ENCODE data around the gene CALM1.
"Not testable (repeated sequence)": the region's sequence is repeated elsewhere in the genome, so short reads cannot be mapped to it uniquely, and the experiment has no call there.

The CALM1 gene

DNA sequence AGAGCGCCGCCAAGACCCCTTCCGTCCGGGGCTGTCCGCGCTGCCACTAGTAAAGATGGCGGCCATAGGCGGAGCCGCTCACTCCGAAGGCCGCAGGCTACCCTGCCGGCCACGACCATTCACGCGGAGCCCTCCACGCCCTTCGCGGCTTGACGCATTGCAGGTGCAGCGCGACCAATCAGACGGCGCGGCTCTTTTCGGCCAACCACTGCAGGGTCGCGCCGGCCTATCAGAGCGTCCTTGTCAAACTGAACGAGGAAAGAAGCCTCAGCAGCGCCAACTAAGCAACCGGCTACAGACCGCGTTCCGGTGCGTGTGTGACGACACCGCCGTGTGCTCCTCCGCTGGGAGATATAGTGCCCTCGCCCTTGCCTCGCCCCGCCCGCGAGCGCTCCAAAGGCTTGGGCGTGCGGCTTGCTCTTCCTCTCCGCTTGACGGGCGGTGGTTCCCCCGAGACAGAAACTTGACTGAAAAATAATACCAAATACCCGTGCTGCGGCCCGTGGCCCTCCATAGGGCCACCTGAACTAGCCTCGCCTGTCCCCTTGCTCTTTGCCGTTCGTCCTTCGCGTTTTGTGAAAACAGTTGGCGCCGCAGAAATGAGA is 13.6 kb upstream of the CALM1 start:
- peak; percentile 76 for DNase-seq (ENCODE audit: insufficient read length, low spot score)
- peak; percentile 90 for FAIRE-seq

DNA sequence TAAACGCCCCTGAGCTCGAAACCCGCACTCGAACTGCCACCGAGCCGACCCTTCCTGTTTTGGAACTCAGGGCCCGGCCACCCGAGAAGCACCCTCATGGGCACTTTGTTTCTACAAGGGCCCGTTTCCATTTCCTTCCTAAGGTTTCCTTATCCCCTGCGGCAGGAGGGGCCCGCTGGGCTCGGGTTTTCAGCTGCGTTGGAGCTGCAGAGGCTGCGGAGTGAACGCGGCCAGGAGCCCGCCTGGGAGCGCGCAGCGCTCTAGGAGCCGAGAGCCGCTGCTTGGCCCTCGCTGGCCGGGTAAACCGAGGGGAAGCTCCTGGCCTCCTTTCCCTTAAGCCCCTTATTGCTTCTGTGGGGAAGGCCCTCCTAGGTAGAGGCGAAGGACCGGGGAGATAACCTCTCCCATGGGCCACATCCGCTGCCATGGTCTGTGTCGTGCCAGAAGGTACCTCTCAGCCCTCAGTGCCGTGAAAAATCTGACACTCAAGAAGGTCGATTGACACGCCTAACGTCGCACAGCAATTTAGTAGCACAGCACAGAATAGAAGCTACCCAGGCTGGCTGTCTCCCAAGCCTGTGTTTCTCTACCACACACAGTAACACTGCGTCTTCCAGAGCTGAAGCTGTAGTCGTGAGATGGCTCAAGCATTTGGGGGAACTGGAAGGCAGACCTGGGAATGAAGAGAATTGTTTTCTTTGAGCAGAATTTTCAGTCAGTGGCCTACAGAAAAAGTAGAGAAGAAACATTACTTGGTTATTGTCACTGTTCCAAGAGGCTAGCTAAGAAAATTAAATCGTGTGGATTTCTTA is 12.9 kb upstream of the CALM1 start:
- no peak for DNase-seq (ENCODE audit: insufficient read length, low spot score)
- FAIRE-seq: peak; percentile 76

DNA sequence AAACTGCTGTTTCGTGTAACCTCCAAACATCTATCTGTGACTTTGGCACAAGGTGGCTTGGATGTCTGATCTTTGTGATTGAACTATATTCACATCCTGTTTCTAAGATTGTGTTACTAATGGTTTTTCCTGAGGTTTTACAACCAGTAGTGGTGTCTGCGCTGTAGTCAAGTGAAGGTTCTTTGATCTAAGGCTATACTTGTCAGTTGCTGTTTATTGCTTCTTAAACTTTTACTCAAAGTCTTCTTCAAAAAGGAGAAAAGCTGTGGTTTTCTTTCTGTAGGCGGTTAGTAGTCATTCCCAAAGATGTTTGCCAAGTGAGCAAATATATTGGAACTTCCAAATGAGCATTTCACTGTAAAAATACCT is 12.3 kb upstream of the CALM1 start:
- FAIRE-seq (no peak), DNase-seq (ENCODE audit: insufficient read length, low spot score) (no peak)

DNA sequence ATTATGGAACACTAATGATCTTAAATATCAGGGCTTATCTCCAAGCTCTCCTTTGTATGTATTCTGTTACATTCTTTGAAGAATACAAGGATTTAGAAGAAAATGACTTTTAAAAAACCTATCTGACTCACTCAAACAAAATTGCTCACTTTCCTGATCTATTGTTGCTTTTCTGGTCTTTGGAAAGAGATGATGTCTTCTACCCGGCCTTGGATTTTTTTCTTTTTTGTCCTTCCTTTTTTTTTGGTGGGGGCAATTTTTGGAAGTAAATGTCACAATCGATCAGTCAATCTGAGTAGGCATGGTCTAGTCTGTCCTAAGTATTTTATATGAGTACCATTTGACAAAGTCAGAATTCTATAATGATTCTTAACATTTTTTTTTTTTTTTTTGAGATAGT is 10.5 kb upstream of the CALM1 start:
- FAIRE-seq: no peak
- DNase-seq (ENCODE audit: insufficient read length, low spot score): no peak

DNA sequence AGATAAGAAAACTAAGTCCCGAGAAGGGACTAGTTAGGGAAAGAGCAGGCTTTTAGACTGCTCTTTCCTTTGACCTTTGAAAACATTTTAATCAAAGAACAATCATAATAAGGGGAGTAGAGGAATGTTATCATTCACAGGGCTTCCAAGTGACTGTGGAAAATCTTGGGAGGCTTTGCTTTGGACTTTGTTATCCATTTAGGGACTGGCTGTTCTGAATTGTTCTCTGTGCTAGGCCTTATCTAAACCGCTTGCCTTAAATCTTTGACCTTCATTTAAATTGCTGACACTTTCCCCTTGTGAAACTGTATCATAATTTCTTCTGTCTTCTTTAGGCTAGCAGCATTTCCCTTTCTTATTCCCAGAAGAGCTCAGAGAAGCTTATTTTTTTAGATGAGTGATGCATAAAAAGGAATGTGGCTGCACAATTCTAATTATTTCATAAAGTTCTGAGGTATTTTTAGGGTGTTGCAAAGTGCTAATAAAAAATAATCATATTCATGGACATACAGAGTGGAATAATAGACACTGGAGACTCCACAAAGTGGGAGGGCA is 9.5 kb upstream of the CALM1 start:
- DNase-seq (ENCODE audit: insufficient read length, low spot score) (no peak), FAIRE-seq (no peak)

DNA sequence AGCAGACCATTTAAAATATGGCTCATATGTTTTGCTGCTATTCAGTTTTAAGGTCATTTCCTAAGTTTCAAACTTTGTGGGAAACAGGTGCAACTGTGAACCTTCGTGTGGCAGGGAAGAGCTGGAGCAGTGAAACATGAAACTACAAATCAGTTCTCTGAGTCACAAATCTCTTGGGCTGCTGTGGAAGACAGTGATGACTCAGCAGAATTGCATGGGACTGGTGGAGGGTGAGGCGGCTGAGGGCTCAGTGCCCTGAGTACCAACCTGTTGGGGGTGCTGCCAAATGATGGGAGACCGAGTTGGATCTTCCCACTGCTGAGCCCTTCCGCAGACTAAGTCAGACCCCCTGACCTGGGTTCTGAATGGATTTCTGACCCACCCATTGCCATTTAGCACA is 8.4 kb upstream of the CALM1 start:
- DNase-seq (ENCODE audit: insufficient read length, low spot score) (no peak), FAIRE-seq (no peak)

DNA sequence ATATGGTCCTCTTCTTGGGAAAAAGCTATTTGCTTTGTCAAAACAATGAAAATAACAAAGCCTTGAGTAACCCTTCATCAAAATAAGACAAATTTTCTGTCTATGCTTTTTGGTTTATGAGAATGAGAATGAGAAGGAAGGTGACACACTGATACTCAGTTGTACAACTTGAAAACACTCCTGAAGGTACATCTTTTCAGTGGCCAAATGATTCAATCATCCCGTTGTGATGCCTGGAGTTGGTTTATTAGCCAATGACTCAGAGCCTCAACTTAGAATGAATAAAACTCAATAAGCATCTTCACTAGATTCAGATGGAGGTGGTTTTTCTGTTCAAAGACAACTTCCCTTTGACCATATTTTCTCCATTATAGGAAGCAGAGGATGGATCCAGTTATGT is 7.8 kb upstream of the CALM1 start:
- no peak for FAIRE-seq
- no peak for DNase-seq (ENCODE audit: insufficient read length, low spot score)

DNA sequence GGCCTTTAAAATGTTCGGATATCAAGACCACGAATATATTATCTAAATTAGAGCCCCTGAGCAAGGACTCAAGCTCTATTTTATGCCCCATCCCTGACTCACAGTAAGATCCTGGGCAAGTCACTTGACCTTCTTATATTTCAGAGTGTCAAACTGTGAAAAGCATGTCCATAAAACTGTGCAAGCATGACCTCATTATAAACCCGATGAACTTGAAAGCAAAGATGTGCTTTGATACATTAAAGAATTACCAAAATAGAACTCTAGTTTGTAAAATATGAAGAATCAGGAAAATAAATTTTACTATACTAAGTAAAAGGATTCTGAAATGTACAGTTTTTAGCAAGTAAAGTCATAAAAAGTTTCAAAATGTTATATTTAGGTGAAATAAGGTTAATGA is 2.9 kb upstream of the CALM1 start:
- FAIRE-seq: no peak
- DNase-seq (ENCODE audit: insufficient read length, low spot score): no peak

DNA sequence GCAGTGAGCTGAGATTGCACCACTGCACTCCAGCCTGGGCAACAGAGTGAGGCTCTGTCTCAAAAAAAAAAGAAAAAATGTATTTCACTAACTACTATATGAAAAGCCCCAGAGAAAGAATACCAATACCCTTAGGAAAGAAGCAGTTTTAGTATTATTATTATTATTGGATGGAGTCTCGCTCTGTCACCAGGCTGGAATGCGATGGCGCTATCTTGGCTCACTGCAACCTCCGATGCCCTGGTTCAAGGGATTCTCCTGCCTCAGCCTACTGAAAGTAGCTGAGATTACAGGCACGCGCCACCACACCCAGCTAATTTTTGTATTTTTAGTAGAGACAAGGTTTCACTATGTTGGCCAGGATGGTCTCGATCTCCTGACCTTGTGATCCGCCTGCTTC is 2.0 kb upstream of the CALM1 start:
- FAIRE-seq; DNase-seq (ENCODE audit: insufficient read length, low spot score): not testable (repeated sequence)

DNA sequence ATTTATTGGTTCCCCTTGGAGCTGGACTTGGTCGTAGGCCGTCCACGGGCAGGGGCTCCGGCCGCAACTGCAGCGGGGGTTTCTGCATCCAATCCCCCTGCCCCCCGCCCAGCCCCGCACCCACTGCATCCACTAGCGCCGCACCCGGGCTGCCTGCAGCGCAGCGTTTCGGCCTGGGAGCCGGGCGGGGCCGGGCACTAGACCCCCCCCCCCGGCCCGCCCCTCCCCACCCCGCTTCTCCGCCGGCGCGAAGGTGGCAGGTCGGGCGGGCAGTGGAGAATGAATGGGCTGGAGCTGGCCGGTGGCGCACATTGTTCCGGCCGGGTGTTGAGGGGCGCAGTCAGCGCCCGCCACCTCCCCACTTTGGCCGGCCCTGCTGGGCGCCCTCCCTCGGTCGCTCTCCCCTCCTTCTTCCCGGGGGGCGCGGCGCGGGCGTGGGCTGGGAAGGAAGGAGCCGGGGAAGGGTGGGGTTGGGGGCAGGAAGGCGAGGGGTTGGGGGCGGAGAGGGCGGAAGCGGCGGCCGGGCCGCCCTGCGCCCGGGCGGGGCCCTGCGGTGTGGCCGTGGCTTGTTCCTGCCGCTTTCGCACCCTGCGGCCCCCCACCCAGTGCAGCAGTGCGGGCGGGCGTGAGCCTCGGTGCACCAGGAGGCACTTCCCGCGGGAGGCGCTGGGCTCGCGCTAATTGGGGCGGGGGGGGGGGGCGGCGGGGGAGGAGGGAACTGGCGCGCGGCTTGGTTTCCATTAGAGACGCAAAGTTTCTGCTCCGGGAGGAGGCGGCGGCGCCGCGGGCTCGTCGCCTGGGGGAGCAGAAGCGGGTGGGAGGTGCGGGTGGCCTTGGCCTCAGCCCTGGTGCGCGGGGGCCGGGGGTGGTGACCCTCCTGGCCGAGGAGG is 841 bp downstream of the CALM1 start:
- DNase-seq (ENCODE audit: insufficient read length, low spot score) (peak; percentile 32), FAIRE-seq (no peak)

DNA sequence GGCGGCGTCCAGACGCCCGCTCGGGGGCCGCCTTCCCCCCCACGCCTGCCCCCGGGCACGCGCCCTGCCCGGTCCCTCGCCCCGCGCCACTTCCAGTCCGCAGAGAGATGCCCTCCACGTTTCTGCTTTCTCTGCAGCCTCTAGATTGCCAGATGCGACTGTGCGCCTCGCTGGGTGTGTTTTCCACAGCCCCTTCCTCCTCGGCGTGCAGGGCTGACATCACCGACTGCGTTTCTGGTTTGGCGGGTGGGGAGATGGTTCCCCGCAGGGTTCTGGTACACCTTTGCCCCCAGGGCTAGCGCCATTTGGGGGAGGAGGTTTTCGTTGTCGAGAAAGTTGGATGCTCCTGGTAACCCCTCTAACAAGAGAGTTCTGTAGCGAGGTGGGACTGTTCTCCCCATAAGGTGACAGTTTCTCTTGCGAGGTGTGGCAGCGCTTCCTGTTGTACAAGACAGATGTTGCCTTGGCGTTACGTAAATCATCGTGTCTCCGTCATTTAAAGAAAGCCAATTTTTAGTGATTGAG is 1.5 kb downstream of the CALM1 start:
- DNase-seq (ENCODE audit: insufficient read length, low spot score) (peak; percentile 21), FAIRE-seq (peak; percentile 53)

DNA sequence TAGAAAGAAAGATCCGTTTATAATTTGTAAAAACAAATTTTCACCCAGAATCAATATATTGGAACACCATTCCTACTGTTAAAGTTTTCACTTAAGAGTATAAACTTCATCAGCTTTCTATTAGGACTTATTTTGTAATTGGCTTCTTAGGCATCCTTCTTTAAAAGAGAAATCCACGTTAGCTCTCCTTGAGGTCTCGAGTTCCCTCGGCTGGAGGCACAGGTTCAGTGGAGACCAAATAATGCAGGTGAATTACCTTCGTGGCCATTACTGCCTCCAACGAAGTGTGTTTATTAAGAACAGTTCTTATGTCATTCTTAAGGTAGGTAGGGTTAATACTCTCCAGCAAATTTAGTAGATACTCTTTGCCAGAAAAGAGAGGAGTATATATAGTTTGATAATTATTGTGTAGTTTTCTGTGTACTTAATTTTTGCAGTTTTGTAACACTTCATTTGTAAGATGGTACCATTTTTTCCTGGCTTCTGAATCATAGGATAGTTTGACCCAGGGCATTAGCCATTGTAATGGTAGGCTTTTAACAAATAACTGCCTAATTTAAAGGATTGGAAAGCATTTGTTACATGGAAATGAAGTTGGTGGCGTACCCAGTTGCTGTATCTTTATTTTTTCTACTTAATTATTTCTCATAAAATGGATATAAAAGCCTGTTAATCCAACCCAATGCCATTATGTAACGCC is 2.2 kb downstream of the CALM1 start:
- DNase-seq (ENCODE audit: insufficient read length, low spot score) (no peak), FAIRE-seq (no peak)

DNA sequence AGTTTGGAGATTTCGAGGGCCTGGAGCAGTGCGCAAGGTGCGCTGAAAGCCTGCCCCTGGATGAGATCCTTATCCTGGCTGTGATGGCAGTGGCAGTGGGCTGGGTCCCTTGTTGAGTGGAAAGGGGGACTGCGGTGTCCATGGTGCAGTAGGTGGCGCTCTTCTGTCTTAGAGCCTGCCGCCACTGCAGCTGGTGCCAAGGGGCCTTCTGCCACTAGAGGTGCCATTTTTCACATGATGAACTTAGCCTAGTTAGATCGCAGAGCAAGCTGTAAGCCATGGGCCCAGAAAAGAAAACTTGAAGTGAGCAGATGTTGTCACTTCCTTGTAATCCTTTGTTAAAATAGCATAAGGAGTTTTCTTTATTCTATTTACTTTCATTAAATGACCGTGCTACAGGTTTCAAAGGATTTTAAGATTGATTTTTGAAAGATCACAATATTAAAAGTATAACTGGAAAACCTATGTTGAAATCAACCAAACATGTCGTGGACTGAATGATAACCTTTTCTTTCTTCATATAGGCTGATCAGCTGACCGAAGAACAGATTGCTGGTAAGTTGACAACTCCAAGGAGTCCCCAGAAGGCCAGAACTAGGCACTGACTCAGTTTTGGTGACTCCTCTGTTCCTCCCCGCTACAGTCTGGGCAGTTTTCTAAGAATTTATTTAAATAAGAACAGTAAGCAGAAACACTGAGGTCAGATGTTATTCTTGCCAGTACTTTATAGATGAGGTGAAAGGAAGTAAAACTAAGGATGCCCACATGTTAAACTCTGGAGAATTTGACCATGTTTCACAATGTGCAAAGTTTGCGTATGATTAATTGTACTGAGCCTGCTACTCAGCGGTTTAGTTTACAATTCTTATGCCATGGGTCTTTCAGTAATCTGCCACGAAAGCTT is 3.0 kb downstream of the CALM1 start:
- FAIRE-seq: peak; percentile 89
- DNase-seq (ENCODE audit: insufficient read length, low spot score): peak; percentile 76

DNA sequence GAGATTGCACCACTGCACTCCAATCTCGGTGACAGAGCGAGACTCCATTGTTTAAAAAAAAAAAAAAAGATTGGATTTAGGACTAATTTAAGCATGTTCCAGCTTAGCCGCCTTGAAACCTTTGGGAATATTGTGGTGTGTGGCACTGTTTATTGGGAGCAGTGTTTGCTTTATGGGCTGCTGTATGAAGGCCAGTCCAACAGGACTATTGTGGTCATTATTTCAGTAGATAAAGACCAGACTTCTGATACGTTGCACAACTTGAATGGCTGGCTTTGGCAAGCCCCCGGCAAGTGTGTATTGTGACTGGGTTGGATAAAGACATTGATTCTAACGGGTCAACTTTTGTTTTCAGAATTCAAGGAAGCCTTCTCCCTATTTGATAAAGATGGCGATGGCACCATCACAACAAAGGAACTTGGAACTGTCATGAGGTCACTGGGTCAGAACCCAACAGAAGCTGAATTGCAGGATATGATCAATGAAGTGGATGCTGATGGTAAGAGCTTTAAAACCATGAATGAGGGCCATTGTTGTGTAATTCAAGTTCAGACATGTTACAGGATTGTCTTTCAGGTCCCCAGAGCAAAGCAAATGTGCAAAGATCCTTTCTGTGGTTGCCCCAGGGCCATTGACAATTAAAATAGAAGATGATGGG is 4.2 kb downstream of the CALM1 start:
- DNase-seq (ENCODE audit: insufficient read length, low spot score) (no peak), FAIRE-seq (no peak)

DNA sequence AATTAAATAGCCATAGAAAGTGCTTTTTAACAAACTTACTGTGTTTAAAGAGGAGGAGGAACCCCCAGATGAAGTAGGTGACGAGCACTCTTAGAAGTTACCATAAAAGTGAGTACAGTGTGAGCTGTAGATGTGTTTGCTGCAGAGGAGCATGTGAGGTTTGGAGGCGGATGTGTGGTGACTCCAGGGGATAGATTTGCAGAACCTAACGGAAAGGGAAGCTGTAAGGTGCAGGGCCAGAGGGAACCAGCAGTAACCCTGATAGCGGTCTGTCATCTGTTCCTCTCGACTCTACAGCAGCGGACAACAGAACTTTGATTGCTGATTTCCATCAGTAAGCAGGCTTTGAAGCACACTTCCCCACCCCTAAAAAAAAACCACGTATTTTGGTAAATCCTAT is 5.2 kb downstream of the CALM1 start:
- no peak for FAIRE-seq
- DNase-seq (ENCODE audit: insufficient read length, low spot score): no peak

DNA sequence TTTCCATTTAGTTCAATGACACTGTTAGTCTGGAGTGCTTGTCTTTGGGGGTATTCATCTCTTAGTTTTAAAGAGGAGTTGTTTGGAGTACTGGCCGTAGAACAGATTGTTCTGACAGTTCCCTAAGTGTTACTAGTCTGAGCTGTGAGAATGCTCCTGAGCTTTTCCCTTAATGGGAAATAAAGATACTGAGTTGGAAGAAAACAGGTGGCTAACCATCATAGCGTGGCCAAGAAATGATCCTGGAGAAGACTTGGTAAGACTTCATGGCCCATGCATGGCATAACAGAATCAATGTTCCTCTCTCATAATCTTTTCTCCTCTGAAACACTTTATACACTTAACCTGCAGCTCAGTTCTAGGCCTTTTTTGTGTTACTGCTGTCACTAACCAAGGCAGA is 6.2 kb downstream of the CALM1 start:
- DNase-seq (ENCODE audit: insufficient read length, low spot score): no peak
- FAIRE-seq: no peak

DNA sequence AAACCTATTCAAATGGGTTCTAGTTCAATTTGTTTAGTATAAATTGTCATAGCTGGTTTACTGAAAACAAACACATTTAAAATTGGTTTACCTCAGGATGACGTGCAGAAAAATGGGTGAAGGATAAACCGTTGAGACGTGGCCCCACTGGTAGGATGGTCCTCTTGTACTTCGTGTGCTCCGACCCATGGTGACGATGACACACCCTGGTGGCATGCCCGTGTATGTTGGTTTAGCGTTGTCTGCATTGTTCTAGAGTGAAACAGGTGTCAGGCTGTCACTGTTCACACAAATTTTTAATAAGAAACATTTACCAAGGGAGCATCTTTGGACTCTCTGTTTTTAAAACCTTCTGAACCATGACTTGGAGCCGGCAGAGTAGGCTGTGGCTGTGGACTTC is 8.3 kb downstream of the CALM1 start:
- DNase-seq (ENCODE audit: insufficient read length, low spot score): no peak
- no peak for FAIRE-seq

DNA sequence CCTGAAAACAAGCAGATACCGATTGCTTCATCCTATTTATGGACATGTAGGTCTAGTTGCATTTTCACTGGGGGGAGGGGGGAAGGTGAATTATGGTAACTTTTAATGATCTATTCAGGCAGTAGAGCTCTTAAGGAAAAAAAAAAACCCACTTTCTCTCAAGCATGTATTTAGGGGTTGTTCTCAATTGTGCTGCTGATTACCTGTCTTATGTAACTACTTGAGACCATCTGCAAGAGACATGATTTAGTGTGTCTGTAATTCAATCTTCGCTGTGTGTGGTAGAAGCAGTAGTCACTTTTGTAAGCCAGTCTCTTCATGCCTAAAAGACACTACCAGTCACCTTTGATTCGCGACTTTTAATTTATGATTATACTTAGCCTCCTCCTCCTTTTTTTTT is 8.9 kb downstream of the CALM1 start:
- DNase-seq (ENCODE audit: insufficient read length, low spot score): no peak
- FAIRE-seq: no peak

DNA sequence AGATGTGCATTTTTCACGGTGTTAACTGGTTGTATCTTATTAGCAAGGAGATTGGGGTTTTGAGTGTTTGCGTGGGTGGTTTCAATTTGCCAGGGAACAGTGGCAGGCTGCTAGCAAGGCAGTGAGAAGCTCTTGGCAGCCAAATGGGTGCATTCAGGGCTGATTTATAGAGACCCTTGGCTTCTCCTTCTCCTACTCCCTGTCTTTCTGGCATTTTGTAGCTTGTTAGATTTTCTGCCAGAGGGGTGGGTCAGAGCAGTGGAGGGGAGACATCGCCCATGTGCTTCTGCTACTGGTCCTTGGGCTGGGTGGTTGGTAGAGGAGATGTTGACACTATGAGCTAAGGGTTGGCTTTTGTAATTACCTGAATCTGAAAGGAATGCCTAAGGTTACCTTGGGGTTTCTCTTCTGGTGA is 9.6 kb downstream of the CALM1 start:
- FAIRE-seq (peak; percentile 4), DNase-seq (ENCODE audit: insufficient read length, low spot score) (no peak)

Measured in GM19239 (cell line).